ENCODE results near the gene TNFRSF11A. TPM values are rescaled to one million over a fixed set of nuclear protein-coding genes. Genes with fewer than 3 reads are reported as not detected.
A peak's percentile ranks its signal among the peaks of the same experiment; 100 is the strongest.

The TNFRSF11A gene
- total and polyA plus RNA-seq, 12 donors = 0.29 to 2.7 (median 0.78) TPM

- 32 to 43% methylated on average over 1 of the region's 1 CpG for WGBS, 2 donors
- no peak for TF ChIP-seq CTCF (IDR thresholded peaks at IDR 0.05)
- H3K9me3 ChIP-seq = peaks cover 0 to 11% (median 0%) of the 10 kb centered on the region in 11 donors
- no peaks in the 10 kb centered on the region for H3K36me3 ChIP-seq
- intact Hi-C loops (cut with DNase I) = no loop called here
- H3K4me3 ChIP-seq = no peak overlapping the region
- ATAC-seq (peak in 6 of 8 donors; percentile 33 to 74 (median 54)), DNase-seq (no peak)
- no peaks in the 10 kb centered on the region for H3K27me3 ChIP-seq
- H3K27ac ChIP-seq = peak overlapping the region in 2 of 10 donors; percentile 34 to 53
- H3K4me1 ChIP-seq = peaks cover 0 to 9% (median 0%) of the 10 kb centered on the region in 9 donors
These were observed 88.1 kb downstream of the TNFRSF11A start for GRCh38 chr18:62413206-62413605.

- Histone ChIP-seq H3K4me1 (peaks cover 0 to 16% (median 5%) of the 10 kb centered on the region in 9 donors), H3K4me3 (no peak overlapping the region), H3K27ac (no peak overlapping the region), H3K9me3 (no peaks in the 10 kb centered on the region), H3K27me3 (no peaks in the 10 kb centered on the region), H3K36me3 (no peaks in the 10 kb centered on the region)
- ATAC-seq = no peak
- intact Hi-C loops (cut with DNase I) = no loop called here
- no peak for TF ChIP-seq CTCF (IDR thresholded peaks at IDR 0.05)
- DNase-seq = no peak
- 81 to 85% methylated on average over 1 of the region's 1 CpG for WGBS, 2 donors
These were observed 93.1 kb downstream of the TNFRSF11A start for GRCh38 chr18:62418258-62418657.

GRCh38 chr18:62420151-62420512 lies 95.0 kb downstream of the TNFRSF11A start:
- Histone ChIP-seq H3K36me3 (no peaks in the 10 kb centered on the region), H3K4me1 (peaks cover 0 to 19% (median 7%) of the 10 kb centered on the region in 9 donors), H3K27ac (peak overlapping the region in 9 of 10 donors; percentile 8 to 81 (median 59)), H3K4me3 (peak overlapping the region in 2 of 10 donors; percentile 7 to 15), H3K9me3 (no peaks in the 10 kb centered on the region), H3K27me3 (no peaks in the 10 kb centered on the region)
- no peak for TF ChIP-seq CTCF (IDR thresholded peaks at IDR 0.05)
- intact Hi-C loops (cut with DNase I) = no loop called here
- DNase-seq (no peak), ATAC-seq (peak in 1 of 8 donors; percentile 13)
- WGBS, 2 donors = 79 to 81% methylated on average over 3 of the region's 3 CpGs

- intact Hi-C loops (cut with DNase I) = no loop called here
- Histone ChIP-seq H3K27me3 (no peaks in the 10 kb centered on the region), H3K9me3 (no peaks in the 10 kb centered on the region), H3K36me3 (no peaks in the 10 kb centered on the region), H3K4me3 (peak overlapping the region in 6 of 10 donors; percentile 3 to 31 (median 18)), H3K4me1 (peaks cover 0 to 25% (median 9%) of the 10 kb centered on the region in 9 donors), H3K27ac (peak overlapping the region in 9 of 10 donors; percentile 8 to 81 (median 59))
- no peak for TF ChIP-seq CTCF (IDR thresholded peaks at IDR 0.05)
- WGBS, 2 donors = 35 to 44% methylated on average over 9 of the region's 9 CpGs
- DNase-seq (no peak), ATAC-seq (peak in 7 of 8 donors; percentile 41 to 73 (median 60))
These were observed 95.6 kb downstream of the TNFRSF11A start for GRCh38 chr18:62420513-62421209.

Measured in heart right ventricle (tissue), 16 donors.